NCI-H187 (cell line): ENCODE measurements around the gene PAMR1.
A peak's percentile ranks its signal among the peaks of the same experiment; 100 is the strongest.

Source experiments
- DNase-seq, 2 experiments: peaks; one replicate each; lab custom pipeline; 2025; lab: John Stamatoyannopoulos, UW

PAMR1 gene

DNA sequence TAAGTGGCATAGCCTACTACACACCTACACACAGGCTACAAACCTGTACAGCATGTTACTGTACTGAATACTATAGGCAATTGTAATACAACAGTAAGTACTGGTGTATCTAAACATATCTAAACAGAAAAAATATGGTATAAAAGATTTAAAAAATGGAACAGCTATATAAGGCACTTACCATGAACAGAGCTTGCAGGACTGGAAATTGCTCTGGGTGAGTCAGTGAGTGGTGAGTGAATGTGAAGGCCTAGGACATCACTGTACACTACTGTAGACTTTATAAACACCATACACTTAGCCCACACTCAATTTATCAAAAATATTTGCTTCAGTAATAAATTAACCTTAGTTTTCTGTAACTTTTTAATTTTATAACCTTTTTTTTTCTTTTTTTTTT lies 24.7 kb downstream of the PAMR1 start:
- no peak for DNase-seq

DNA sequence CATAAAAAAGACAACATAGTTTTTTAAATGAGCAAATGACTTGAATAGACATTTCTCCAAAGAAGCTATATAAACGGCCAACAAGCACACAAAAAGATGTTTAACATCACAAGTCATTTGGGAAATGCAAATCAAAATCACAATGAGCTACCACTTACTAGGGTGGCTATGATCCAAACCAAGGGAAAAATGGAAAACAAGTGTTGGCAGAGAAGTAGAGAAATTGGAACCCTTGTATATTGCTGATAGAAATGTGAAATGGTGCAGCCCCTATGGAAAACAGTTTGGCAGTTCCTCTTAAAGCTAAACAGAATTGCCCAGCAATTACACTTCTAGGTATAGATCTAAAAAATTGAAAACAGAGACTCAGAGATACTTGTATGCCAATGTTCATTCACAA lies 29.0 kb downstream of the PAMR1 start:
- no peak for DNase-seq

DNA sequence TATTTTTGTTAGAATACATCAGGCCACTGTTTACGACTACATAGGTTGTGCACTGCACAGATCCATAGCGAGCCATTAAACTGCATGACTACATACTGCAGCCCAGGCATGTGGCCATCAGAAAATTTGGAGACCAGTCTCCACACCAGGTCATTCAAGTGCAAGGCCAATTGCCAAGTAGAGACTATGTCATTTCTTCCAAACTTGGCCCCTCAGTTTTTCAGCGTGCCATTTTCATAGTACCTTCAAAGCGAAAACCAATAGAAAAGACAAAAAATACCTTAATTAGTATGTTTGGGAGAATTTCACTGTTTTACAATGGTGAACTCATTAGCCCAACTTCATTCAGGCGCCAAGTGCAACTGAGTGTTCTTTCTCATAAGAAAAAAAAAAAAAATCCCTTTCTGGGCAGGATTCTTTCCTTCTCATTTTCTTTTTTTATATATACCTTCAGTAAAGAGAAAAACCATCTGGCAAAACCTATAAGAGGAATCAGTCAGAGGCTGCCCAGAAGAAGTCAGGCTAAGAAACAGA lies 30.4 kb downstream of the PAMR1 start:
- no peak for DNase-seq

DNA sequence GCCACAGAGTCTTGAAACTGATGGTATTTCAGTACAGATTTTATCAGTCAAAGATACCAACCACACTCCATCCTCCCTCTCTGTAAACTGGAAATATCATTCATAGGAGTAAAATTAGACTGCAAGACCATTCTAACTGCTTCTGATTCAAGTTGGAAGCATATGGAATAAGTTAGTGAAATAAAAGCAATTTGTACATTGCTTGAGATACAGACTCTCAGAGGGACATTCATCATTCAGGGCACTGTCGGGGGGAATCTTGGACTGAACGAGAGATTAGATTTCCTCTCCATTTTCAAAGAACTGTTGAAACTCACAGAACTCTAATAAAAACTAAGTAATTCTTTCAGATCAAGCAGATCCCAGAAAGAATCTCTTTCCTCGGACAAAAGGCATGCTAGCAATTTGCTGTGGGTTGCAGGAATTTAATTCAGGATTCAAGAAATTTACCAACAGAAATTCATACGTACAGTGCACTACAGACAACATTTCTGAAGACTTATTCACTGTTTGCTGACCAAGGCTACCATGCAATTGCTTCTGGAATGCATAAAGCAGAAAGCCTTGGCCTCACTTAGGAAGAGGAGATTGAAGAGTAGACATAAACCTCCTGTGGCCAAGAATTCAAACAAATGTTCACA lies 34.1 kb downstream of the PAMR1 start:
- DNase-seq: no peak

DNA sequence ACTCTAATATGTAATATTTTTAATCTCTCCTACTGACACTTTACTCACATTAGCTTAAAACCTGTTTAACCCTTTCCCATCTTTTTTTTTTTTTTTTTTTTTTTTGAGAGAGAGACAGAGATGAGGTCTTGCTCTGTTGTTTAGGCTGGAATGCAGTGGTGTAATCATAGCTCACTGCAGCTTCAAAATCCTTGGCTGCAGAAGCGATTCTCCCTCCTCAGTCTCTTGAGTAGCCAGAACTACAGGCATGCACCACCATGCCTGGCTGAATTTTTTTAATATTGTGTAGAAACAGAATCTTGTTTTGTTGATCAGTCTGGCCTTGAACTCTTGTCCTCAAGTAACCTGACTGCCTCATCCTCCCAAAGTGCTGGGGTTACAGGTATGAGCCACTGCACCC lies 37.3 kb downstream of the PAMR1 start:
- no peak for DNase-seq

DNA sequence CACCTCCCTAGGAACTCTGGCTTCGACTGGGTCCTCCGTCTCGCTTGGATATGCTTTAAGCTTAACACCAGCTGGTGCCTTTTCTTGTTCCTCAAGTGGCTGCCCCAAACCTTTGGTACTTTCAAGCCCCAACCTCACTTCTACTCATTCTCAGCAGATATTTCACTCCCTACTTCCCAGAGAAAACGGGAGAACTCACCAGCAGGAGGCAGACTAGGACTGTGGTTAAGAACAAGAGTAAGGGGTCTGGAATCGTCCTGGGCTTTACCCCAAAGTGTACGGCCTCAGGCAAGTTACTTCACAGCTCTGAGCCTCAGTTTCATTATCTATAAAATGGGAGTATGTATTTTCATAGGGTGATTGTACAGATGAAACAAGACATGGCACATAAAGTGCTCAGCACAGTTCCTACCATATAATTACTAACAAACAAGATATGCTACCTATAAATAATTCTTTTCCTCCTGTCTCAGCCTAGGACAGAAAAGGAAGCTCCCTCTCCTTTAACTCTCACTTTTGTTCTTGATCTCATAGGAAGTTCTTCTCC lies 37.8 kb downstream of the PAMR1 start:
- DNase-seq: peak in 1 of 2 experiments; percentile 6

DNA sequence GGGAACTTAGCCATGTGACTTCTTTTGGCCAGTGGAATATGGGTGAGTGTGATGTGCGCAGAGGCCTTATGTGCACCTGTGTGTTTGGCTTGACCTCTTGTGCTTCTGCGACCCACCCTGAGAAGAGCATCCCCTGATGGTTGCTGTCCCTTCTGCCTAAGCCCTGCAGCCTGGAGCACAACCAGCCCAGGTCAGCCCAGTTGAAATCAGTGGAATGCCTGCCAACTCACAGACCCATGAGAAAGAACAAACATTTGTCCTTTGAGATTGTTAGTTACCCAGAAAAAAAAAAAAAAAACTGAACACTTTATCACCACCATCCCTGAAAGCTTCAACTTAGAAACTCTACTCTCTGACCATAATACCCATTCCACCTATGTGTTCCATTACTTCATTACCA lies 38.5 kb downstream of the PAMR1 start:
- no peak for DNase-seq

DNA sequence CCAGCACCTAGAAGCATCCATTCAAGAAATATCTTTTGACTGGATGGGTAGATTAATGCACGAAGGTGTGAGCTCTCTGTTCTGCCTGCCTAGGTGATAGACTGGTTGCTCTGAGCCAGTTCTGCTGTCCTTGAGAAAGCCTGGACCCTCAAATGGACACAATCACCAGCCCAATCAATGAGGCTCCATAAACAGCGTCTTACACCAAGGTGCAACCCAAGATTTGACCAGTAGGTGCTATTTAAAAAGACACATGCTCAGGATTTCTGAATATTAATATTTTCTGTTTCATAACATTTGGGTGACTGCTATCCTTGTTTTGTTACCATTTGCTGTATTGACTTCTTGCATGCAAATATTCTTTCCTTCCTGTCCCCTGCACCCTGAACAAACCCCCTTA lies 39.0 kb downstream of the PAMR1 start:
- no peak for DNase-seq

DNA sequence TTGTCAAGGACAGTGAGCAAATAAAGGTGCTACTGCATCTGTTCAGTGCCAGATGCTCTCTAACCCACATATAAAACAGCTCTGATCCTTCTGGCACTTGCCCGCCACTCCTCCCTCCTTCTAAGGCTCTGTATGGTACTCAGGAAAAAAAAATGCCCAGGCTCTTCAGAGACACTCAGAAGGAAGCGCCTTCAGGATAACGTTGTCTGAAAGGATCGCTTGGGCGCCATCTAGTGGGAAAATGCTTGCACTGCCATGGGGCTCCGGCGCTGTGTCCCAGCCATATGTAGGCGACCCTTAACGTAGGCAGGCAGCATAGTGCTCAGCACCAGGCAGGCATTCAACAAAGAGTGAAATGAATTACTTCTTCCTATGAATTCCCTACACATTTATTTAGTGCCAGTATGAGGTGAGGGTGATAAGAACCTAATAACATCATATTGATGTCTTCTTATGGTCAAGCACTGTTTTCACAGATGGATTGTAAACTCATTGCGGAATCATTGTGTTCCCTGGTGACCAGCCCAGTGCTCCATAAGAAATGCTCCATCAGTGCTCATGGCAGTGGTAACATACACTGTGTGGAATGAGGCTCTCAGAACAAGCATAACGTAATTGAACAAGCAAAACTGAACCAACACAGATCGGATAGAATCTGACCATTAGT lies 39.6 kb downstream of the PAMR1 start:
- DNase-seq: peak; percentile 84 to 86

DNA sequence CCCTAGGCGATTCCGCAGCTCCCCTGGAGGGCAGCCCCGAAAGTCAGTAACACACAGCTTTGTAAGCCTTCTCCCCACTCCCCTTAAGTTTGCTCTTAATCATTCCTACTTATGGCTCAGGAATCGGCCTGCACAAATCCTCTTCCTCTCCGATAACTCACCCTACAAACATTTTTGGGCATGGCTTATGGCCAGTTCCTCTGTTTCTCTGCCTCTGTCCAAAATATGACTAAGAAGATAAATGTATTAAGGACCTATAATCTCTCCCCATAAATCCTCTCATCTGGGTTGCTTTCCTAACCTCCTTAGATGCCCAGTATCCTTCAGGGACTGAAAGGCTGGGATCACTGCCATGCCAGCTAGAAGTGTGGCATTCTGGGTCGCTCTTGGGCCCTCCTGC lies 41.0 kb downstream of the PAMR1 start:
- DNase-seq: no peak

DNA sequence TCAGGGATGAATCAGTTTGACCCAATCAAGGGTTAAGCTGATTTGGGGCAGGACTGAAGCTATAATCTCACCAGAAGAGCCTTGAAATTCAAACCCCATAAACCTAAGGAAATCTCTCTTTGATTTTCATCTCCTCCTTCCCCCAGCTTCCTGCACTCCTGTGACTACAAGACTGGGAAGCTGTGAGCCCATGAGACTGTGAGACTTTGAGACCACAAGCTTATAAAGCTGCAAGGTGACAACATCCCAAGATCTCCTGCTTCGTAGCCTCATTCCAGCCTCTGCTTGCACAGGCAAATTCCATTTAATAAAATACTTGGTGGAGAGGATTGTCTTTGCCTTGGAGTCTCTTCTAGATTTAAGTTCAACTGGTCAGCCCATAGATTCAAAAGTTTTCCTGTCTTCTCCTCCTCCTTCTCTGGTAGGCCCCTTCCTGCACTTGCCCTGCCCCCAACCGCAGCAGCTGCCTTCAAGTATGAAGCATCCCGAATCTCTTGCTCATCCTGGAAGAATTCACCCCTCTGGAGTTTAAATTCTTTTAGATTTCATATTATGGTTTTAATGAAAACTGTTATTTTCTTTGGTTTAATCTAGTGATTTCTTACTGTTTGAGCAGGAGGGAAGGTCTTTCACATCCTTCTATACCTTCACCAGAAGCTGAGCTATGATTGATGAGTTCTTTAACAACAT lies 42.1 kb downstream of the PAMR1 start:
- DNase-seq: no peak

DNA sequence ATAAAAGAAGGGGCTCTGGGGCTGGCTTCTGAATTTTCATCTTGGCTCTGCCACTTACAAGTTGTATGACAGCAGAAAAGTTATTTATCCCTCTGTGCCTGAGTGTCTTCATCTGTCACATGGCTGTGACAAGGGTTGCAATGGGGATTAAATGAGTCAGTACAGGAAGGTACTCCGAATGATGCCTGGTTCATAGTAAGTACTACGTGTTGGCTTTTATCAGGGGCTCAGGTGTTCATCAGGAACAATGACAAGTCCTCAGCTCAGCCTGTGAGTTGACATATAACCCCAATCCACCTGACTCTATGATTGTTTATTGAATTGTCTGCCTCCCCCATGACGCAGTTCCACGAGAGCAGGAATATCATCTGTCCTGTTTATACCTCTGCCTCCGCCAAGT lies 45.7 kb downstream of the PAMR1 start:
- no peak for DNase-seq

DNA sequence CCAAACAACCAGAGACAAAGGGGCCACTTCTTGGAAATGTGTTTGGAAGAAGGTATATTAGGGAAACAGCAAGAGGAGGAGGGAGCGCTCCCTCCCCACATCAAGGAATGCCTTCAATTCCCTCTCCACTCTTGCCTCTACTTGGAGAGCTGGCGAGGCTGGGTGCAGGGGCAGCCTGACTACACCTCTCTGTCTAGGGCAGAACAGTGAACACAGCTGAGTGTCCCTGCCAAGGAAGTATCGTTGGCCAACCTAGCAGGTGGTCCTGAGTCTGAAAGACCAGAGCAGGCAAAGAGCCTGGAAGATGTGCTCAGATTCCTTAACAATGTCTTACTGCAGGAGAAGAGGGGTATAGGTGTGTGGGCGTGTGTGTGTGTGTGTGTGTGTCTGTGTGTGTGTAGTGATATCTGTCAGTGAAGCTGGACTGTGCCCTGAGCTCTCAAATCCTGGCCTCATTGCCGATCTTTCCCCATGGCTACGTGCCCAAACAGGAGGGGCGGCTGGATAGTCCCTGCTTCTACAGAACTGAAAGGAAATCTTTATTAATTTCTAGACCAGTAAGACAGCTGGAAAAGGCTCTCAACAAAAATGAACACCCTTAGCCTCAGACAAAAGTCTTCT lies 46.8 kb downstream of the PAMR1 start:
- DNase-seq: no peak

DNA sequence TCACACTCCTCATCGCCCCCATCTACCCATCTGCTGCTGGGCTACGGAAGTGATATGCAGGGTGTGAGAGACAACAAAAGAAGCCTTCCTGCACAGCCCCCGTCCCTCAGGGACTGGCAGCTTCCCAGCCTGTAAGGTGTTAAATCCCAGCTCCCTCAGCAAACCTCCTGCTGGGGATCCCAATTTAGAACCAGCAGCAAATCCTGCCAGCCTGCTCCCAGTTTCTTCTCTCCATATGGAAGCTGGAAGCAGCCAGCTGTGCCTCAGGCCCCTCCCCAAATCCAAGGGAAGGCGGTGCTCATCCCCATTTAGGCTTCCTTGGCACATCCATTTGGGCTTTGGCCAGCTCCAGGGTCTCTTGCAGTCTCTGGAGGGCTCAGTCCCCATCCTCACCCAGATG lies 47.5 kb downstream of the PAMR1 start:
- no peak for DNase-seq

DNA sequence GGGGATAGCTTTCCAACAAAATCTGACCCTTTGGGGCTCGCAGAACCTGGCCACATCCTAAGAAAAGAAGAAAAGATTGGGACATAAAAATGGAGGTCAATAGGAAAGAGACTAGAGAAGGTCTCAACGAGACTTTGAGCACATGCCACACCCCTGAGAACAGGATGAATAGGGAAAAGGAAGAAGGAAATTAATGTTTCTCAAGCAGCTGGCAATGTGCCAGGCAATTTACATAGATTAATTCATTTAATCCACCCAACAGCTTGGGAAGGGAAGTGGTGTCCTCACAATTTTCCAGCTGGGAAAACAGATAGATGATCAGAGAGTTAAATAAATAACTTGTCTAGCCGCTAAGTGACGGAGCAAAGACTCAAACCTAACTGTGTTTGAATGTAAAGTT lies 50.7 kb downstream of the PAMR1 start:
- DNase-seq: no peak

DNA sequence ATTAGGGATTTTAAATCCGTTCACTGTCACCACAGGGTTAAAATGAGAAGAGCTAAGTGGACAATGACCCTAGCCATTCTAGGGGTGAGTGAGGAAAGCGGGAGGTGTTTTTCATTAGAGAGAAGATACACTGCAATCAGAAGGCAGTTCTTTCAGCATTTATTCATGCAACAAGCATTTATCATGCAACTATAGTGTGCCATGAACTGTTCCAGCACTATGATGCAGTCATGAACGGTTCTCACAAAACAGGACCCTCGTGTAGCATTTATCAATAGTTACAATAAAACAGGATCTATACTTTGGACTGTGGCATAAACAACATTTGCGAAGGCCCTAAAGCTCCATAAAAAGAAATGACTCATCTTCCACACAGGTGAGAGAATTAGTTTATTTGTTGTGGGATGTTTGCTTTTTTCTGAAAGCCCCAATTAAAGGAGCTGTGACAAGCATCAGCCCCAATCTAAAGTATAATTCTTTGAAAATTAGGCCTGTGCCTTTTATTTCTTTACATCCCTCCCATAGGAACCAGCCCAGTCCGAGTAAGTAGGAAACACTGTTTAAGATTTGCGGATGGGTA lies 51.5 kb downstream of the PAMR1 start:
- no peak for DNase-seq

DNA sequence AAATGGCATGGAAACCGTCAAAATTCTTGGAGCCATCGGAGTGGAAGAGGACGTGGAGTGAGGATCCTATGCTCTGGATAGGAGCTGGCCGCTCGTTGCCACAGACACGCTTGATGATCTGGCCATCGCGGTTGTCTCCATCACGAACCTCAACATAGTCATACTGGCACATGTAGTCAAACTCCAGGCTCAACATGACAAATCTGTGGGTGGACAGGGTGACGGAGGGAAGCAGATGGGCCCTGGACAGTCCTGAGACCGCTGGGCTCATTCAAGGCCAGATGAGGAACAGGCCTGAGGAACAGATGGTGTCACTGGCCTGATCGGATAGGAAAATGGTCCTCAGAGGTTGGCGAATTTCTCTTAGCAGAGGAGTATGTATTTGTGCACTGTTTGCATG lies 54.8 kb downstream of the PAMR1 start:
- DNase-seq: no peak

DNA sequence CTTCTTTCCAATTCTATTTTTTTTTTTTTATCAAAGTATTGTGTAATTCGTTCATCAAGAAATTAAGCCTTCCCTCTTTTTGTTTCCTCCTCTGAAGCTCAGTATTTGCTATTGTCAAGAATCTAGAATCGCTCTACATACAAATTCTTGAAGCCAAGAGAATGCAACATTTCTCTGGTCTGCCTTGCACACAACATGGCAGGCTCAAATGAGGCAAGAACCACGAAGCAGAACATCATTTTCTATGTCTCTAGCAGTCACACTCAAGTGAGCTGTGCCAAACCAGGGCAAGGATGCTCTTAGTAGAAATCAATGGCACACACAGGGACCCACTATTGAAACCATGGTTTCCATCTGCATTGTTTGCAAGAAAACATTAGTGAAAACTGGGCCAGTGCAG lies 59.4 kb downstream of the PAMR1 start:
- no peak for DNase-seq

DNA sequence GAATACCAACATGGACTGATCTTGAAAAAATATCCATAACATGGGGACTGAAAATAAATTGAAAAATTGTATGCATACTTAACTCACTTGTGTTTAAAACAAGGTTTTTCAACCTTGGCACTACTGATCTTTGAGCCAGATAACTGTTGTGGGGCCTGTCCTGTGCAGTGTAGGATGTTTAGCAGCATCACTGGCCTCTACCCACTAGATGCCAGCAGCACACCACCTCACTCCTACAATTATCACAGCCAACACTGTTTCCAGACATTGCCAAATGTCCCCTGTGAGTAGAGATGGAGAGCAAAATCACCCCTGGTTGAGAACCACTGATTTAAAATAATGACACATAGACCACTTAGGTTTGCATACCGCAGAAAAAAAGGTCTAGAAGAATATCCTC lies 61.1 kb downstream of the PAMR1 start:
- no peak for DNase-seq

DNA sequence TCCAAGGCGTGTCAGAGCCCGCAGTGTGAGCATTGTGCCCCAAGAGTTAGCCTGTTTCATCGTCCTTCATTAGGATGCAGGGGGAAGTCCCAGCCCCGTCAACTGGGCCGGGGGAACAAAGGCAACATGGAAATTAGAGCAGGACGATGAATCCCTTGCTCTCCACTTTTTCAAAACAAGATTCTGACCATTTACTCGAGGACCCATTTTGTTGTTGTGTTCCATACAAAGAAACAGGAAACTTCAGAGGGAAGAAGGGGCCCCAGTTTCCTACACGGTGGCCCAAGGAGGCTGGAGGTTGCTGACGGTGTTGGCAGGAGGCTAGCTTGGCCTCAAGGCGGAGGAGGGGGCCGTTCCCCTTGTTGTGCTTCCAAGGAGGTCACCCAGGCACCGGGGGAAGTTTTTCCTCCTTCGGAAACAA lies 62.1 kb downstream of the PAMR1 start:
- DNase-seq: no peak

DNA sequence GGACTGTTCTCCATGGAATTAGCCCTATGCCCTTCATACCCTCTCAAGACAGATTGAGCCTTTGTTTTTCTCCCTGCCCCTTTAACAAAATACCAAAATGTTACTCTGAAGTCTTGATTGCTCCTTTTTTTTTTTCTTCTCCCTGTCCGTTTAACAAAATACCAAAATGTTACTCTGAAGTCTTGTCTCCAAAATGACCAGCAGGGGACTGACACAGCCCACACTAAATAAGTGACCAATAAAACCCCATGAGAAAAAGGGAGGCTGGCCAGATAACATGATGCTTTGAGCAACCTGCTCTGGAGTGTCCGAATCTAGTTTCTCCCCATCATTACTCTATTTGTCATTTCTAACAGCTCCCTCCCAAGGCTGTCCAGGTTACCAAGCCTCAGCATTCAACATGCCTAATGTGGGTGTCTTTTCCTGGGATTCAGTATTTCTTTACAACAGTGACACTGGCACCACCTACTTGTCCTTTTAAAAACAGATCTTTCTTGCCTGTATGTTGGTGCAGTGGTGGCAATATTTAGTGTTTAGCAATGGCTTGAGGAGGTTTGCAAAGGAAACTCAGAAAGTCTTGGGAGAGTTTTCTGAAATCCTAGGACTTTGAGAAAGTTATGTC lies 63.4 kb downstream of the PAMR1 start:
- DNase-seq: no peak

DNA sequence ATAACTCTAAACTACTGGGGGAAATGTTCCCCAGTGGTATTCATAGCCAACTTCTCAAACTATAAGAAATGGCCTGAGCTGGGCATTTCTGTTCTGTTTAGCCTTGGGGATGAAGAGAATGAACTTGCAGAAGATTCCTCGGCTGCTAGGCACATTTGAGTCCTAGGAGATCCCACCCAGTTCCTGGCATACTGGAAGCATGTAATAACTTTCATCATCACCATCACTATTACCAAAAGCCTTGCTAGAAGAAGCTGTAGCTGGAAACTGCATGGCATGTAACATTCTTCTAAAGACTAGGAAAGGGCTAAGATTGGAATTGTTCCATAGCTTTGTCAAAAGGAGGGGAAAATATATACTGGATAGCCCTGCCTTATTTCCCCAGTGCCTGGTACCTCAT lies 65.9 kb downstream of the PAMR1 start:
- no peak for DNase-seq
